Sigmoid colon (tissue), 4 donors: ENCODE data around the gene PEX3.

Source experiments
- CTCF ChIP-seq, 4 experiments: fragments of 450-650 bp in 3 of 4; fragments of 200-600 bp in 1 of 4; IDR thresholded peaks; one replicate each; pipeline ENCODE4 v1.5.1; 2016 to 2019; ENCODE audit warnings: antibody characterized with exemption in 4 of 4, mild to moderate bottlenecking in 3 of 4, moderate library complexity in 2 of 4
- POLR2AphosphoS5 ChIP-seq, 4 donors: sonication (generic); formaldehyde crosslinking; IDR thresholded peaks; one replicate each; pipeline ENCODE4 v1.6.1; 2017; ENCODE audit warnings: antibody characterized with exemption in 4 of 4

- TF ChIP-seq CTCF (IDR thresholded peaks at IDR 0.05): no peak
- TF ChIP-seq POLR2AphosphoS5 (IDR thresholded peaks at IDR 0.05): no peak
Measured at GRCh38 chr6:143478479-143479062, 28.0 kb downstream of the PEX3 start.
